HG03095 (cell line): ENCODE data around the gene POU2F3.

ENCODE experiments used
- ATAC-seq: cut with Tn5 transposase; IDR thresholded peaks from one replicate; pipeline ENCODE4 v1.9.1; 2021; ENCODE audit warnings: moderate library complexity; ENCODE audit not compliant: unreplicated experiment

The POU2F3 gene

GRCh38 chr11:120281143-120281795 is 41.3 kb downstream of the POU2F3 start:
- no peak for ATAC-seq

- no peak for ATAC-seq
Observed at GRCh38 chr11:120283124-120283523, 43.2 kb downstream of the POU2F3 start.

GRCh38 chr11:120284272-120284671 is 44.3 kb downstream of the POU2F3 start:
- ATAC-seq = no peak

- ATAC-seq = no peak
Observed at GRCh38 chr11:120285256-120285655, 45.3 kb downstream of the POU2F3 start.

- no peak for ATAC-seq
Observed at GRCh38 chr11:120288021-120288420, 48.1 kb downstream of the POU2F3 start.

GRCh38 chr11:120289426-120289825 is 49.5 kb downstream of the POU2F3 start:
- ATAC-seq = no peak

- no peak for ATAC-seq
Observed at GRCh38 chr11:120290956-120291355, 51.0 kb downstream of the POU2F3 start.

- no peak for ATAC-seq
Observed at GRCh38 chr11:120293038-120293800, 53.3 kb downstream of the POU2F3 start.

GRCh38 chr11:120294096-120294495 is 54.2 kb downstream of the POU2F3 start:
- ATAC-seq = no peak

- ATAC-seq = no peak
Observed at GRCh38 chr11:120295099-120295498, 55.2 kb downstream of the POU2F3 start.

GRCh38 chr11:120296554-120296953 is 56.6 kb downstream of the POU2F3 start:
- ATAC-seq = no peak

- ATAC-seq = no peak
Observed at GRCh38 chr11:120298461-120298860, 58.5 kb downstream of the POU2F3 start.

- ATAC-seq = no peak
Observed at GRCh38 chr11:120302001-120302805, 62.3 kb downstream of the POU2F3 start.

GRCh38 chr11:120303004-120303637 is 63.2 kb downstream of the POU2F3 start:
- ATAC-seq = no peak

GRCh38 chr11:120304526-120304925 is 64.6 kb downstream of the POU2F3 start:
- no peak for ATAC-seq

GRCh38 chr11:120305286-120305685 is 65.3 kb downstream of the POU2F3 start:
- ATAC-seq = no peak

- no peak for ATAC-seq
Observed at GRCh38 chr11:120306519-120307242, 66.7 kb downstream of the POU2F3 start.

GRCh38 chr11:120307476-120307875 is 67.5 kb downstream of the POU2F3 start:
- ATAC-seq = no peak

GRCh38 chr11:120308081-120308480 is 68.1 kb downstream of the POU2F3 start:
- no peak for ATAC-seq

- ATAC-seq = no peak
Observed at GRCh38 chr11:120310870-120311269, 70.9 kb downstream of the POU2F3 start.

- ATAC-seq = no peak
Observed at GRCh38 chr11:120314861-120315260, 74.9 kb downstream of the POU2F3 start.
